Fibroblast of peridontal ligament (primary cell): Measurements from ENCODE around the gene RNF145.
"Not testable (repeated sequence)": the region's sequence is repeated elsewhere in the genome, so short reads cannot be mapped to it uniquely, and the experiment has no call there.

Experiments
- DNase-seq: peaks from one replicate; pipeline ENCODE4 v3.0.0-alpha.2; 2010; ENCODE audit errors: extremely low read depth

The RNF145 gene

DNA sequence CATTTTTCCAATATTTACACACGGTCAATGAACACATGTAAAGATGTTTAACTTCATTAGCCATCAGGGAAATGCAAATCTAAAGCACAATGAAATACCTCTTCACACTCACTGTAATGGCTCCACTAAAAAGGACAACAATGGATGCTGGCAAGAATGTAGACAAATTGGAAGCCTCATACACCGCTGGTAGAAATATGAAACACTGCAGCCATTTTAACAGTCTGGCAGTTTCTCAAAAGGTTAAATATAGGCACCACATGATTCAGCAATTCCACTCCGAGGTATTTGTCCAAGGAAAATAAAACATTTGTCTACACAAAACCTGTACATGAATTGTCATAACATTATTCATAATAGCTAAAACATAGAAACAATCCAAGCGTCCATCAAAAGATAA is 20.0 kb downstream of the RNF145 start:
- no peak for DNase-seq

DNA sequence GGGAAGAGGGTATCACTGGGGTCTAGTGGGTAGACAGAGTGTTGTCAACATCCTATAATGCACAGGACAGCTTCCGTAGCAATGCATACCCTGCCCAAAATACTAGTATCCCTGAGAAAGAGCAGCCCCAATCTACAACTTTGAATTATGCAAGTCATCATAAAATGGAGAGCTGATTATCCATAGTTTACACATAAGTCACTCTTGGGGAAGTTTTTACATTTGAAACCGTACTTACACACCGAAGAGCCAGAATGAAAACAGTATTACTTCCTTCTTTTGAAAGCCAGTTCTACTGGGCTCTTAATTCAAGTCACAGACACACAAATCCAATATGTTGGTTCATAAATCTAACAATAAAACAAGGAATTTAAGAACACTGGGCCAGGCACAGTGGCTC is 21.6 kb downstream of the RNF145 start:
- no peak for DNase-seq

DNA sequence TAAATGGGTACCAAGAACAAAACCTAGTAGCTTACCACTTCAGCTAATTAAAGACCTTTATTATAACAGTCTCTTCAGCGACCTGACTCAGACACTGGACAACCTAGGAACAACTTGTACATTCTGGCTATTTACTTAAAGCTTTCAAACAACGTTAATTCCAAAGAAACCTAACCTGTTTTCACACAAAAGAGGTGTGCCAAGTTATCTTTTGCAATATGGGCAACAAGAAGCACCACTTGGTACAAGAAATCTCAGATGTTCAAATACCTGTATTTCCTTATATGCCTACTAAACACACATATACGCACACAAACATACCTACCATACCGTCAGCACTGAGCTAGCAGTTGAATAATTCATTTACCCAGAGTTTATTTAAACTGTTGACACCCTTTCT is 23.0 kb downstream of the RNF145 start:
- no peak for DNase-seq

DNA sequence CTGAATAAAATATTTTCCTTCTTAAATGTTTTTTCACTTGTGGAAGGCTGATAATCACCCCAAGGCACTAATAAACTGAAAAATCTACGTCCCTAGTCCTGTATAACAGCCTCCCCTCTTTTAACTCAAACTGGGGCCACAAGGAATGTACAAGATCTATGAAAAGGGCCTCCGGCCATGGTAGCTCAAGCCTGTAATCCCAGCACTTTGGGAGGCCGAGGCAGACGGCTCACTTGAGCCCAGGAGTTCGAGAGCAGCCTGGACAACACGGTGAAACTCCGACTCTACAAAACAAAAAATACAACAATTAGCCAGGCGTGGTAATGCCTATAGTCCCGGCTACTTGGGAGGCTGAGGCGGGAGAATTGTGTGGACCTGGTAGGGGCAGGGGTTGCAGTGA is 23.6 kb downstream of the RNF145 start:
- DNase-seq: no peak

DNA sequence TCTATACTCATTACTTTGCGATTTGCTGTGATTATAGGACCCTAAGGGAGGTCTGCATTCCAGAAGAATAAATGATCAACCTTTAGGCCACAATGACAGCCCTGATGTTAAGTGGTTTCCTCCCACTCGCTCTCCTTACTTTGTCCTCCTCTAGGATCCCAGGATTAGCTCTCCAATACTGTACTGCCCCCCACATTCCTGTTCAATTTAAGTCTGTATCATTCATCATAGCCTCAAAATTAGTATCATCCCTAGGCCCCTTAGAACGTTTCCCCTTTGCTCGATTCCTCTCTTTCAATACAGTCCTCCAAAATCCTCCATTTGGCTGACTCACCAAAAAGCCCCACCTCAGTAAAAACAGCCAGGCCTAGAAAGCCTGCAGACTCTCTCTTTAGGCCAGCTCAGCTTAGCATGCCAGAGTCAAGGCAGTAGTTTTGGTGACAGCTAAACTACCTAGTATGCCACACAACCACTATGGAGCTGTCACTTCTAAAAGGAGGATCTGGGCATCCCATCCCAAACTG is 24.4 kb downstream of the RNF145 start:
- DNase-seq: peak; percentile 82

DNA sequence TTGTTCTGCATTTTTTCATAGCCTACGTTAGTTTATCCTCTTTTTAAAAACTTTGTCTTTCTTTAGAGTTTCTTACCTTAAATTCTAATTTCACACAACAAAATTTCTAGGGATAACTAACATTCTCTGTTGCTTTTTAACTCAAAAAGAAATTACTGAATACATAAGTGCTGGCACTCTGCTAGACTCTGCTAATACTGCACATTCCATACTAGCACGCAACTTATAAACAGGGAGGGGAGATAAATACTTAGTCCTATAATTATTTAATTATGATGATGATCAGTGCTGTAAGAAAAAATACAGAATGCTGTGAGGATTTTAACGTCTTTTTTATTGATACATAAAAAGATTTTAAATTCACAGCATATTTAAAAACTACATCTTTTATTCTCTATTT is 25.1 kb downstream of the RNF145 start:
- peak; percentile 53 for DNase-seq

DNA sequence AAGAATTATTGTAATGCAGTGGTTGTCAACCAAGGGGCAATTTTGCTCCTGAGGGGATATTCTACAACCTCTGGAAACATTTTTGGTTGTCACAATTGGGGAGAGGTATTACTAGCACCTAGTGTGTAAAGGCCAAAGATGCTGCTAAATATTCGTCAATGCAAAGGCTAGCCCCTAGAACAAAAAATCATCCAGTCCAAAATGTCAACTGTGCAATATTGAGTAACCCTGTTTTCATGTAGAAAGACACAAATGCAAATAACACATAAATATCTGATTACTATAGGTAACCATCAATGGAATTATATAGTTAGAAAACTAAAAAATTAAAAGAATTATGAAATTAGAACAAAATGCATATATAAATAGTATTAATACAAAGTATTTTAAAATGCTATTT is 26.1 kb downstream of the RNF145 start:
- no peak for DNase-seq

DNA sequence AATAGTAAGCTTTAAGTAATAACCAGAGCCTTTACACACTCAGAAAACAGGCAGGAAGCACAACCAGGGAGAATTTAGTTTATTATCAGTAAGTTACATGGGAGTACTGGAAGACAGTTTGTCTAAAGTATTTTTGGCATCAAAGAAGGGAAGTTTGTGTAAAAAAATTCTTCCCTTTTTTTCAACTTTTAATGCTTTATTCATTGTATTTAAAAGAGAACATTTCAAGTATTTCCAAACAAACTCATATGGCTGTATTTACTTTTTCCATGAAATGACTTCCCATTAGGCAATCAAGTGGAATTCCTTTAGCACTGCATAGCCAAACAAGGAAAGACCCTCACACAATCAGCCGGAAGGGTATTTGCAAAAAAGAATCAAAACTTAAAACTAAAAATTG is 26.7 kb downstream of the RNF145 start:
- peak; percentile 79 for DNase-seq

DNA sequence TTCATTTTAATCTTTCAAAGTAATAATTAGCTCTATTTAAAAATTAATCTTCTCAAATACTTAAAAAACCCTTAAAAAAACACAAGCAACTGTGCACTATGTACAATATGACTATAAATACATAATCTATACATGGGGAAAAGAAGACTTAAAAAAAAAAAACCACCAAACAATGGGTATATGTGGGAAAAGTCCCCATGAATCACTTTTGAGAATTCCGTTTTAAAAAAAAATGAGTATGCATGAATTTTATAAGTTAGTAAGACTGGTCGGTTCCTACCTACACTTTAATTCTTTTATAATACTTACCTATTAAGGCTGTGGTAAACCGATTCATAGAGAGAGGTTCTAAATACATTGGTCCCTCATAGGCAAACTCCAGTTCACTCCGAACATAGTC is 27.7 kb downstream of the RNF145 start:
- DNase-seq: no peak

DNA sequence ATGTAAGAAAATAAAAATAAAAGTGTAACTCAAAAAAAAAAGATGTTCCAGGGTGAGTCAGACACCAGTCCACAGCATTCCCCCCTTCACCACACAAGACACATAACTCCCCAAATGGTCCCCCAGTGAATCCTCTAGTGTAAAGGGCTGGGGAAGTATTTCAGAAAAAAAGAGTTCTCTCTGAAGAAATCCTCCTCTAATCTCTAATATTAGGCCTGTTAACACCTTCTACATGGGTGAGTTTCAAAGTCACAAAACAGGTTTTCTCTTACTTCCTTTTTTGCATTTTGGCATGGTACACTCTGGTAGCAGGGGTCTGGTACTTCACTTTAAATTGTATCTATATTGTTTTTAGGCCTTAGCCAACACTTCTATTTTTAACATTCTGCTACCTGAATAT is 28.2 kb downstream of the RNF145 start:
- DNase-seq: no peak

DNA sequence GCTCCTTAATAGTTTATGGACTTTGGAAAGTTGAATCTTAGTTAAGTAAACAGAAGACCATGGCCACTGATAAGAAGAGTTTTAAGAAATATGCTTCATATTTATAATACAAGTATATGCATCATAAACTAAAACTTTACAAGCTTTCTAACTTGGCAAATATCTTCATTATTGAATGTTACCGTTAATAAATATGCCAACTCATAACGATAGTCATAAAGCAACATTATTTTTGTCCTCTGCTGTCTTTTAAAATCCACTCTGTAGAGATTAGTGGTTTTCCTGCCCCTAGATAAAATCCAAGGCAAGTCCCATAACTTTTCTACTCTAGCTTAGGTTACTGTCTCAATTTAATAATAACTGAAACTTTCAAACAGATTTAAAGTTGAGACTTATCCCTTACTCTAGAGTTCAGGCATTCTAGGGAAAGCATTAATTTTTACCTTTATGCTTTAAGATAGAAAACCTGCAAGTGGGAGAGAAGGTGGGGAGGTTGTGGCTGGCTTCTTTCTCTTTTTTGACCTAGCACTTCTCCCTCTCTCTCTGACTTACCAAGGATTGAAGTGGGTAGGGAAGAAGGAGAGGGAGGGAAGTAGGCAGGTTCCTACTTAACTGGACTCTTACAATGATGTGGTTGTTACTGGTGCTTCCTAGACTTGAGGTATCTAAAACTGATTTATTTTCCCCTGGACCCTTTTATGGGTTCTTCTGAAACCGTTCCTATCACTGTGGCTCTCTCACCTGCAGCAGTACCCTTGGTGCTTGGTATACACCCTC is 29.6 kb downstream of the RNF145 start:
- DNase-seq: no peak

DNA sequence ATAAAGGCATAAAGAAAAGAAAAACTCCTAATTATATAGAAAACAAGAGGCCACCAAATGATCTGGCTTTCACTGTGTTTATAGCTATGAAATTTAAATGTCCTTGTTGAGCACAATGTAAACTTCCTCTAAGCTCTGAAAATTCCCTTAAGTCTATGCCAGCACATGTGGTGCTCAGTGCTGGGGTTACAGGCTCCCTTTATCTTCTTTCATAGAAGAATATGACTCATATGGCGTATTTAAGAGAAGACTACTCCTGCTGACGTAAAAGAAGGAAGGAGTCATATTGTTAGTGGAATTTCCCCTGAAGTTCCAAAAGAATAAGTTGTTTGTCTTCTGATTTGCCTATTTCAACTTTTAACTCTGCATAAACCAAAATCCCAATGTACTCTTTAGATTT is 30.4 kb downstream of the RNF145 start:
- peak; percentile 99 for DNase-seq

DNA sequence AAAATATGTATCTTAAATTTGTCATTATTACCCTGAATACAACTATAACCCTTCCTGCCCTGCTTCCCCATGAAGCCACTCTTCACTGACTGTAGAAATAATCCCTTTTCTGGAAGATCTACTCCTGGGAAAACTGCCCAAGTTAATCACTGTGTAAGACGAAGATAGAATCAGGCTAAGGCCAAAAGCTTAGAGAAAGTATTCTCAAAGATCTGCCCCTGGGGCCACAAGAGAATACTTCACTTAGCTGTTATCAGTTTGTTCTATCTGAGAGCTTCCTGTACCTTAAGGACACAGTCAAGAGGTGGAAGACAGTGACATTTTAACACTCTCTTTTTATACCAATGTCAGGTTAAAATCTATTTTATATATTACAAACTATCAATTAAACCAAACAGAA is 33.8 kb downstream of the RNF145 start:
- peak; percentile 79 for DNase-seq

DNA sequence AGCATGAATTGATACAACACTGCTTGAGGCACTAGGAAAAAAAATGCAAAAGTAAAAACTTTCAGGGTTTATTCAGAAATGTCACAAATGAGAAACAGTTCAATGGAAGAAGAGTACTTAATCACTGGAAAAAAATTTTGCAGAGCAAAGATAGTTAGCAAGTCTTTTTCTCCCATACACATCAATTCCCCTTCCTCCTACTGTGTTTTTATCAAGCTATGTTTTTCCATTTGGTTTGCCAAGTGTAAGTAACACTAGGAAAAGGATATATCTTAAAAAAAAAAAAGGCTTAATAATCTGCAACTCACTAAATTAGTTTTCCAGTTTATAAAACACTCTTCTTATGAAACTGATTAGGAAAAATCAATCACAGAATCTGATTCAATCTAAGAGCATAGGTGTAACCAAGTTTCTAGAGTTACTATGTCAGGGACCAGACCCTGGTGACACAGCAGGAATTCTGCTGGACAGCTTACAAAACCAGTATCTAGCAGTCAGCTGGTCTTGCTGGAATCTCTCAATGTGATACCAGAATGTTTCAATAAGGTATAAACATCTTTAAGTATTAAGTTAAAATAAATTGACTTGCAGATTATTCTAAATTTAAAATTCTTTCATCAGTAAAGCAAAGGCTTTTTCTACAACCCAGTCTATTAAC is 34.7 kb downstream of the RNF145 start:
- DNase-seq: peak; percentile 55

DNA sequence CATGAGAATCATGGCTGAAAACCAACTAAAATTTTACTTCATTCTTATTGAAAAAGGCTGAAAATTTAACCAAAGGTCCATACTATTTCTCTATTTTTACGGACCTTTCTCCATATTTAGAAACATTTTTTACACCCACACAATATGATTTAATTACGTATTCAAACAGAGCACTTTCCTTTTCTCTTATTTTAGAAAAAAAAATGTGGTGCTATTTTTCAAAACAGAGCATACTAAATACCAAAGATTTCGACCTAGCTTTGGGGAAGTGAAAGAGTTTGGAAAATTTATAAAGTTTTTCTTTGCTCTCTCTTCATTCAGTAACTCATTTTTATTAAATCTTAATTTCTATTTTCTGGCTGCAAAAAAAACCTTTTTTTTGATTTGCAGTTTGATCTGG is 38.1 kb downstream of the RNF145 start:
- DNase-seq: no peak

DNA sequence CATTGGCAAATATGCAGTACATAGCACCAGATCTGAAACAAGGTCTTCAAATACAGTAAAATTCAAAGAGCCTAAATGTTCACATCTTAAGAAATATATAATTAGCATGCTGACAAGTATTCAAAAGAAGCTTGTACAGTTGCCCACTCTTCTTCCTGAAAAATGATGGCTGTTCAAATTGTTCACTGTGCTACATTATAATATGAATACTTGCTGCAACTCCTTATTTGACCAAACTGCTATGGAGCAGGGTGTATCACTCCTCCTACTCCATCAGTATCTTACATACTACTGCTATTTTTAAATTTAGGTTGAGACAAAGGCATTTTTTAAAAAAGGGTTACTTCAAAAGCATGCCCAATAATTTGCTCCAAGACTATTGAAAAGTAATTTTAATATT is 39.3 kb downstream of the RNF145 start:
- DNase-seq: no peak

DNA sequence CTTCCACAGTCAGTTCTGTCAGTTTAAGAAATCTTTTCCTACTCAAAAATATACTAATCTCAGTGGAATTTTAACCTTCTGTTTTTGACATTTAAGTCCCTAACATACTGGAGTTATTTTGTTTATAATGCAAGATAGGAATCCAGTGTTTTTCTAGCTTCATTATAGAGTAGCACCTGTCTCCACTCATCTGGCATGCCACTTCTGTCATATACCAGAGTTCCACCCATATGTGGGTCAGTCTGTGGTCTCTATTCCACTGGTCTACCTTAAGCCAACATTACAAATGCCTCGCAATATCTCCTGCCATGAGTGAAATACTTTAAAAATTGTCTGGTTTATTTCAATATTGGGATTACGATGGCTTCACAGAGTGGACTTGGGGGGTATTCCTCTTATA is 42.9 kb downstream of the RNF145 start:
- no peak for DNase-seq

DNA sequence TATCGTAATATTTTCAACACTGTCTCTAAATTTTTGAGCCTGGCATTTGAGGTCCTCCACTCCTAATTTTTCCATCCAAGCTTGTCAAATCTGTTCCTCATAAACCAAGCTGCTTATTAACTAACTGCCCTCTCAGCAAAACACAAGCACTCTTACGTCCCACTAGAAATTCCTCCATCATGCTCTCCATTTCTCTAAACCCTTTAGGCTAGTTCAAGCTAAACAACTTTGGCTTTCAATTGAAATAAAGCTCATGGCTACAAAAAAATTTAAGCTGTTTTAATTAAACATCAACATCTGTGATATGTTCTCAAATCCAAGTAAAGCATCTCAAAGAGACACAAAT is 45.7 kb downstream of the RNF145 start:
- DNase-seq: no peak

DNA sequence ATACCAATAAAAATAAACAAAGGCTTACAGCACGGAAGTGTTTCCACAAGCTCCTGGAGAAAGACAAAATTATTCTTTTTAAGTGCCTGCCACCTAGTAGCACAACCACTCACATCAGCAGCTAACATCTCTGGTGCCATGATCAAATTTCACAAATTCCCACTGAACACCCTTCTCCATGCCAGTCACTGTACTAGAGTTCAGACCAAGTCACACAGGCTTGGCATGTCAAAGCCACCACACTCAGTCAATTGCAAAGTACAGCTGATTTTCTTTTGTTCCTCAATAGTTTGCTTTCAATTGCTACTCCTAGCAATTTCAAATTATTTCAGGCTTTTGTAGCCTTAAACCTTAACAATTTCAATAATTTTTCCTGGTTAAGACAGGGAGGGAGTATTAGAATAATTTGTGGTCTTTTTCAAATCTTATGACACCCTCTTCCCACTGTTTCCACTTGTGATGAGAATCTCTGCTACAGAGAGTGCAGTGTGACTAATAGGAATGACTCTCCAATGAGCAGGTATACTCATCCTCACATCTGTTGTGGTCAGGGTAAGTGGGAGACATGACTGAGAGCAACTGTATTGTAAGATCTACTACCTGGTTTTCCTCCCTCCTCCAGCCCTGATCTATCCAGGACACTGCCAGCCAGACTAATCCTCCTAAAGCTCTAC is 46.2 kb downstream of the RNF145 start:
- DNase-seq: no peak

DNA sequence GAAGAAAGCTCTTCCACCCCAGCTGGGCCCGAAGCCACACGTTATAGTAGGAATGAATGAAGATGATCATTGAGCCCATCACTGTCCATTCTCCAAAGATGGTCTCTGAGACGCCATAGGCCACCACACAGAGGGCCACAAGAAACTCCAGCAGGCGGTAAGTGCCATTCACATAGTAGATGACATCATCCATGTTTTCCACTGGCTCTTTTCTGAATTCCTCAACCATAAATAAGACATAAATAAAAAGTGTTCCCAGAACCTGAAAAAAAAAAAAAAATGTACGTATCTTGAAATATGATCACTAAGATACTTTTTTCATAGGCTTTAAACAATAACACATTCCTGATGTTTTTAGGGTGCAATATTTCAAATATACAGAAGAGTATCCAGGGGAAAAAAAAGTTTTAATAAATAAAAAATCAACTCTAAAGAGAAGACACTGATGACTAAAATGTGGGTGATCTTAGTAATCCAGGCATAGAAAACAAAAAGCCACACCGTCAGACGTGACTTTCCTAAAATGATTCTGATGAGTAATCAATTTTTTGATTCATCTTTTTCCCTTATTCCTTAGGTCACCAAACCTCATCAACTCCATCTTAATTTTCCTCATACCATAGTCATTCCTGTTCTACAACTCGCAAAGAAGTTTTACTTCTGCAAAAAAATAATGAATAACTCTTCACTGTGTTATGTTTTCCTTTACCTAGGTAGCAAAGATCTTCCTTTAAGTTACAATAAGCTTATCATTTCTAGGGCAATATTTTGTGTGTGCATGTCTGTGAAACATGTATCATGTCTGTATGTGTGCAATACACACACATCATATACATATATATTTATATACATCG is 47.8 kb downstream of the RNF145 start:
- no peak for DNase-seq

DNA sequence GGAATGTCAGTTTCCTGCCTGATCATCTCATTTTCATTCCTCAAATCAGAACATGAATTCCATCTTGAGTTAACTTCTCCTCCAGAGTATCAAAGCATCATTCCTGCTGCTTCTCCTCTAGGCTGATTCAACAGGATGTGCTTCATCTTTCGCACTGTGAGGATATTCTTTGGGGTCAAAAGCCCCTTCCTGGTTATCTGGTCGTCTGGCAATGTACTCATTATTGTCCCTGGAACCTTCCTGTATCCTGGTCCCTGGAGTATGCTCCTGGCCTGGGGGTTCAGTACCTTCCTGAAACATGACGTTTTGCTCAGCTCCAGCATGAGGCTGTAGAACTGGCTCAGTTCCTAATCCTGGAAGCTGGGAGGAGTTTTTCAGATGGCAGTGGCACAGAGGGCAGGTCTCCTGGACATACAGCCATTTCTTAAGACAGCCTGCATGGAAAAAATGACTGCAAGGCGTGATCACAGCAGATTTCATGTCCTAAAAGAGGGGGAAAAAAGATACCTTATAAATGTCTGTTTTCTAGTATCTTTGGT is 50.7 kb downstream of the RNF145 start:
- DNase-seq: not testable (repeated sequence)

DNA sequence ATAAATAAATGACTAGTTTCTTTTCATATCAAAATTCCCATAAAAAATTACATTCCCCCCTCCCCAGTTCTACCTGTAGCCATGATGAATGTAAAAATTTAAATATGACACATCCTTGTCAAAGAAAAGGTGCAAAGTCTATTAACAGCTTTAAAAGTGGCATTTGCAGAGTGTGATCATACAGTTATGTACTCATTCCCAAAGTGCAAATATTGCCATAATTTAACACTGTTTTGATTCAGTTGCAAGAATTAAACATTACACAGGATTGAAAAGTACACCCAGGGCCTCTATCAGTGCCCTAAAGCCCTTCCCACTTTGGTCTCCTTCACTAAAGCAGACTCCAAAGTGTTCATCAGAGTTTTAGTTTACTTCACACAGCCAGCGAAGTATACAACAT is 51.8 kb downstream of the RNF145 start:
- no peak for DNase-seq
